ENCODE data around the gene NFKBIB.
"Not testable (repeated sequence)": the region's sequence is repeated elsewhere in the genome, so short reads cannot be mapped to it uniquely, and the experiment has no call there.

- TF ChIP-seq, protein P1, sequence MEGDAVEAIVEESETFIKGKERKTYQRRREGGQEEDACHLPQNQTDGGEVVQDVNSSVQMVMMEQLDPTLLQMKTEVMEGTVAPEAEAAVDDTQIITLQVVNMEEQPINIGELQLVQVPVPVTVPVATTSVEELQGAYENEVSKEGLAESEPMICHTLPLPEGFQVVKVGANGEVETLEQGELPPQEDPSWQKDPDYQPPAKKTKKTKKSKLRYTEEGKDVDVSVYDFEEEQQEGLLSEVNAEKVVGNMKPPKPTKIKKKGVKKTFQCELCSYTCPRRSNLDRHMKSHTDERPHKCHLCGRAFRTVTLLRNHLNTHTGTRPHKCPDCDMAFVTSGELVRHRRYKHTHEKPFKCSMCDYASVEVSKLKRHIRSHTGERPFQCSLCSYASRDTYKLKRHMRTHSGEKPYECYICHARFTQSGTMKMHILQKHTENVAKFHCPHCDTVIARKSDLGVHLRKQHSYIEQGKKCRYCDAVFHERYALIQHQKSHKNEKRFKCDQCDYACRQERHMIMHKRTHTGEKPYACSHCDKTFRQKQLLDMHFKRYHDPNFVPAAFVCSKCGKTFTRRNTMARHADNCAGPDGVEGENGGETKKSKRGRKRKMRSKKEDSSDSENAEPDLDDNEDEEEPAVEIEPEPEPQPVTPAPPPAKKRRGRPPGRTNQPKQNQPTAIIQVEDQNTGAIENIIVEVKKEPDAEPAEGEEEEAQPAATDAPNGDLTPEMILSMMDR (IDR thresholded peaks at IDR 0.05; ENCODE audit: insufficient read depth, low read depth, low read length), result not testable (repeated sequence)
- not testable (repeated sequence) for TF ChIP-seq EZH2 (IDR thresholded peaks at IDR 0.05; ENCODE audit: insufficient read depth, low read length)
Observed at GRCh38 chr19:38941466-38941865, 41.7 kb downstream of the NFKBIB start.
